GM19468 (cell line): ENCODE measurements around the gene BIRC6.
A peak's percentile ranks its signal among the peaks of the same experiment; 100 is the strongest.
"Not testable (repeated sequence)": the region's sequence is repeated elsewhere in the genome, so short reads cannot be mapped to it uniquely, and the experiment has no call there.

Source experiments
- ATAC-seq: cut with Tn5 transposase; IDR thresholded peaks from one replicate; pipeline ENCODE4 v1.9.1; 2021; ENCODE audit warnings: mild to moderate bottlenecking, moderate library complexity, moderate number of reproducible peaks; ENCODE audit not compliant: unreplicated experiment; ENCODE audit errors: extremely low read depth

Gene BIRC6

DNA sequence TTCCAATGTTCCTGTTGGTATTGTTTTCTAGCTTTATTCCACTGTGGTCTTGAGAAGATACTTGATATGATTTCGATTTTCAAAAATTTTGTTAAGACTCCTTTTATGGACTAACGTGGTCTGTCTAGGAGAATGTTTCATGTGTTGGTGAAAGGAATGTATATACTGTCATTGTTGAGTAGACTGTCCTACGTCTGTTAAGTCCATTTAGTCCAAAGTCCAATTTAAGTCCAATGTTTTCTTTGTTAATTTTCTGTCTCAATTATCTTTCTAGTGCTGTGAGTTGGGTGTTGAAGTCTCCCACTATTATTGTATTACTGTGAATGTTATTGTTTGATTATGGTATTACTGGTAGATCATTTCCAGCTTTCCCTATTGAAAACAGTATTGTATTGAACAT lies 215.2 kb downstream of the BIRC6 start:
- no peak for ATAC-seq

DNA sequence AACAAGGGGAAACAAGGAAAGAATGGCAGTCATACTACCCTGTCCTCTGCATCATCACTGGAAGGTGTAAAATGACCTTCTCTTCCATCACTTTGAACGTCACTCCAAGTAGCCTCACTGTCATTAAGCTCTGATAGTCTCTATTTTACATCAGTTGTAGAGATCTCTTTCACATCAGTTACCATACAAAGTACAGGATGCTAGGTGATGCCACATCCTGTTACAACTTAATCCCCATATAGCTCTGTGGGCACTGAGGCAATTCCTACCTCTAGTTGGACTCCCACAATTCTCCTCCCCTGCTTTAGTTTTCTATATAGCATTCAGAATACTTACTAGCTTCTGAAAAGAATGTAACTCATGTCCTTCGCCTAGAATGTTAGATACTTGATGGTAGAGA lies 215.9 kb downstream of the BIRC6 start:
- no peak for ATAC-seq

DNA sequence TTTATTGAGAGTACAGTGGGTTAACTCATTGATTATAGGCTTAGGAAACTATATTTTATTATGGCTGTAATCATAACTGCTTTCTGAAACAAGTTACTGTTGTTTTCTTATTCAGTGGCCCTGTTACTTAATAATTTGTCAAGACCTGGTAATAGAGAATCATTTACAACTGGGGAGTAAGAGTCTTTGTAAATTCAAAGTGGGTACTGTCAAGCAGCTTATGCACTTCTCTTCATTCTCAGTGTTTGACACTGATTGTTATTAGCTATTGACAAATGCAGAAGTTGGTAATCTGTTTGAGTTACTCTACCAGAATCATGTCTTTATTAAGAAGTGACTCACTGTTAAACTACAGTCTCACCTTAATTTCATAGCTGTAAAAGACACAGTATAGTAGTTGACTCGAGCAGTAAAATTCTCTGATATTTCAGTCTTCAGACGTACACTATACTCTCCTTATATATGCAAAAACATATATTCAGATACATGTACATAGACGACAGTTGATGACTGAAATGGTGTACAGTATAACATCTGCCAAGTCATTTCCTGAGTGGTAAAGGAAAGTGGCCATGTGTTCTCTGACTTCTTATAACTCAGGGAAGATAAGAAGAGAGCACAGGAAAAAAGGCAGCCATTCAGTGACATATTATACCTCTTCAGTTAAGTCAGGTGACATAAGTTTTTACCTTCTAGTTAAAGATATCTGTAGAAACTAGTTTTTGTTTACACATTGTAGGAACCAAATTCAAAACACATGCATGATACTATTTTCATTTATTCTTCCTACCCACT lies 235.0 kb downstream of the BIRC6 start:
- peak; percentile 49 for ATAC-seq

DNA sequence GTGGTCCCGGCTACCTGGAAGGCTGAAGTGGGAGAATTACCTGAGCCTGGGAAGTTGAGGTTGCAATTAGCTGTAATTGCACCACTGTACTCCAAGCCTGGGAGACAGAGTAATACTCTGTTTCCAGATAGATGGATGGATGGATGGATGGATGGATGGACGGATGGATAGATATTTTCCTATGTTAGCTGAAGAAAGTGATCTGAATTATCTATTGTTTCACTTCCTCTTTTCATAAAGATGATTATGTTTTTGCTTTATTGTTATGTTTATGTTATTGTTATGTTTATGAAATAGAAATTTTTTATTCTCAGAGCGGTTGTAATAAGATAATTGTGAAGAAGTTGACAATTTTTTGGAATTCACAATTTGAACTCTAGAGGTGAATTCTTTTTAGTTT lies 237.8 kb downstream of the BIRC6 start:
- ATAC-seq = no peak

DNA sequence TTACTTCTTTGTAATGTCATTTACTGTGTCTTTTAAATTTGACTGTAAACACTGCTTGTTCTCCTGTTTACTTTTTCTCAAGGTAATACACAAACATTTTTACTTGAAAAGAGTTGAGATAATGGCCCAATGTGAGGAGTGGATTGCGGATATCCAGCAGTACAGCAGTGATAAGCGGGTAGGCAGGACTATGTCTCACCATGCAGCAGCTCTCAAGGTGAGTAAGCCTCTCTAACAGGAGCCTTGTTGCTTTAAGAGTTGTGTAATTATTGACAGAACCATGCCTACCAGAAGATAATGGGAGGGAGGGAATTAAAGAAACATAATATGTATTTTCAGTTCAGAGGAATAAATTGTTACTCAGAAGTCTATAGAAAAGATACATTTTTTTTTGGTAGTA lies 254.5 kb downstream of the BIRC6 start:
- no peak for ATAC-seq

DNA sequence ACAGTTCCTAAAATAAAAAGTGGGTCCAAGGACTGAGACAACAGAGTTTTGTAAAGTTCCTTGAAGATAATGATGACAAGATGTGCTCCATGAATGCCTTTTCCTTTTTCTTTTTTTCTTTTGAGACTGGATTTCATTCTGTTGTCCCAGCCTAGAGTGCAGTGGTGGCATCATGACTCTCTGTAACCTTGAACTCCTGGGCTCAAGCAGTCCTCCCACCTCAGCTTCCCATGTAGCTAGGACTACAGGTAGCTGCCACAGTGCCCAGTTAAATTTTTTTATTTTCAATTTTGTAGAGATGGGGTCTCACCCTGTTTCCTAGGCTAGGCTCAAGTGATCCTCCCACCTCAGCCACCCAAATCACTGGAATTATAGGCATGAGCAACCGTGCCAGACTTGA lies 254.9 kb downstream of the BIRC6 start:
- no peak for ATAC-seq

DNA sequence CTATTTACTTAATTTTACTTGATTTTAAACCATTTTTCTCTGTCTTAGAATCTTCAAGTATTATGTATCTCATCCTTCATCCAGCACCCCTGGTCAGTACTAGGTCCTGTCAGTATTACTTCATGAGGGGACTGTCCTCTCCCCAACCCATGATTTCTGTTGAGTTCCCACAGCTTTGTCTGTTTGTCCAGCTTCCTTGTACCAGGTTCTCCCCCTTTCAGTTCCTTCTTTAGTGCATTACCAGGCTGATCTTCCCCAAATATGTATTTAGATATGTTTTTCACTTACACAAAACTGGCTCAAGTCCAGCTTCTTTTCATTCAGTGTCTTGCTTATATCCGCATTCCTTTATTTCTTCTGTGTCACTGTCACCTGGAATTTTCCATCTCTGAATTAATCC lies 257.3 kb downstream of the BIRC6 start:
- ATAC-seq = no peak

DNA sequence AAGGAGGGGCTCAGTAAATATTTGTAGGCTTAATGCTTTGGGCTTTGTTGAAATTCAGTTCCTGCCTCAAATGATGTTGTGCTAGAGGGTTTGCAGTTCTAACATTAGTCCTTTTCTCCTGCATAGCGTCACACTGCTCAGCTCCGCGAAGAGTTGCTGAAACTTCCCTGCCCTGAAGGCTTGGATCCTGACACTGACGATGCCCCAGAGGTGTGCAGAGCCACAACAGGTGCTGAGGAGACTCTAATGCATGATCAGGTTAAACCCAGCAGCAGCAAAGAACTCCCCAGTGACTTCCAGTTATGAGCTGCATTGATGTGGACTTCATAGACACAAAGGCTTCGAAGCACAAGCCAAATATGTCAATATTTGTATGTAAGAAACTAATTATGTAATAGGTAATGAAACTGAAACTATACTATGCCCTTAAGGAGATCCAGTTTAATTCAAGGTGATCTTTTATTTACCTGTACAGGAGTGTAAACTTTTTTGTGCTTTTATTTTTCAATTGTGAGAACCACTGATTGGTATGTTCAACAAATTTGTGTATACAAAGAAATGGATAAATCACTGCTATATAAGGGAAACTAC lies 260.9 kb downstream of the BIRC6 start:
- no peak for ATAC-seq

DNA sequence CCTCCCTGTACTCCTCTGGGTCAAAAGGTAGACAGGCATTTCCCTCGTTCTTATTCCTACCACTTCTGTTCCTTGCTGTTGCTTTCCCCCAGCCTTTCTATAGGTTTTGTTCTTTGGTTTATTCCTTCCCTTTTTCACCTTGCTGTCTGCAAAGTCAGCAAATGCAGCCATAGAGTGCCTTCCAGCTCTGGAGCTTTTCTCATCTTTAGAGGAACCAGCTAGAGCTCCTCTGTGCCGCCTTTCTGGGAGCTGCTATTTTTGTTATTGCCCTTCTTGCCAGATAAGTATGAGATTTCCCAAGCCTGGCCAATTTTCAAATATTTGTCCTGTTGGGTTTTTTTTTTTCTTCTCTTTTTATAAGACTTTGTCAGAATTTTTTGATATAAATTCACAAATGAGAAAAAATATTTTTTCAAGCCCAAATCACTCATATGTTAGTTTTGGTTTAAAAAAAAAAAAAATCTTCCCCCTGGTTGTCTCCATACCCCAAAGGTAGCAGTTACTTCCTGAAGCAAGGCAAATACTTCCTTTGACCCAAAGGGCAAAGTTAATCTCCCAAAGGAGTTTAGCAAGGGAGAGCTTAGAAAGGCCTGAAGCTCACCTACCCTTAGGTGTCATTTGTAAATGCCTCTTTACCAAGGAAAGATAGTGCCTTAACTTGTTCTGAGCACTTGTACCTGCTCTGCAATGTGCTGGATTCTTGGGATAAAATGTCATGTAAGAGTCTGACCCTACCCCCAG lies 265.9 kb downstream of the BIRC6 start:
- no peak for ATAC-seq

DNA sequence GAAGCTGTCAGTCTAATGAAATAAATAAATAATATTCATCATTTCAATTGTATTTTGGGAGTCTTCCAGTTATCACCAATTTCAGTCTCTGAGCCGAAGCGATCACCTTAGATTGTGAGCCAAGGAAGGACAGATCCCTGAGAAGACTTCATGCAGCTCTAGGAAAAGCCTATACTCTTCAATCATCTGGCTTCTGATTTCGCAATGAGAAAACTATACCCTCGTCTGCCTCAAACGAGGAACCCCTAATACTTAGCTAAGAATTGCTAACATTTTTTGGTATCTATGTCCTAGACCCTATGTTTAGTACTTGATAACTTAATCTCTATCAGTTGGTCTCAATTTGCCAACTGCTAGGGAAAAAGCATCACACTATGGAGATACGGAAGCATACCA lies 266.5 kb downstream of the BIRC6 start:
- ATAC-seq = no peak

DNA sequence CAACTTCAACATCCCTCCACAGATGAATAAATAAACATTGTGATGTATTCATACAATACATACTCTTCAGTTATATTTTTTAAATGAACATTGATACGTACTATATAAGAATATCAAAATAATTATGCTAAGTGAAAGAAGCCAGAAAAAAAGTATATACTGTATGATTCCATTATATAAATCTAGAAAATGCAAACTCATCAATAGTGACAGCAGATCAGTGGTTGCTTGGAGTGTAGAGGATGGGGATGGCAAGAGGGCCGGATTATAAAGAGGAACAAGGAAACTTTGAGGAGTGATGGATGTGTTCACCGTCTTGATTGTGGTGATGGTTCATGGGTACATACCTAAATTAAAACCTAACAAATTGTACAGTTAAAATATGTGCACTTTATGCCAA lies 268.0 kb downstream of the BIRC6 start:
- ATAC-seq = no peak

DNA sequence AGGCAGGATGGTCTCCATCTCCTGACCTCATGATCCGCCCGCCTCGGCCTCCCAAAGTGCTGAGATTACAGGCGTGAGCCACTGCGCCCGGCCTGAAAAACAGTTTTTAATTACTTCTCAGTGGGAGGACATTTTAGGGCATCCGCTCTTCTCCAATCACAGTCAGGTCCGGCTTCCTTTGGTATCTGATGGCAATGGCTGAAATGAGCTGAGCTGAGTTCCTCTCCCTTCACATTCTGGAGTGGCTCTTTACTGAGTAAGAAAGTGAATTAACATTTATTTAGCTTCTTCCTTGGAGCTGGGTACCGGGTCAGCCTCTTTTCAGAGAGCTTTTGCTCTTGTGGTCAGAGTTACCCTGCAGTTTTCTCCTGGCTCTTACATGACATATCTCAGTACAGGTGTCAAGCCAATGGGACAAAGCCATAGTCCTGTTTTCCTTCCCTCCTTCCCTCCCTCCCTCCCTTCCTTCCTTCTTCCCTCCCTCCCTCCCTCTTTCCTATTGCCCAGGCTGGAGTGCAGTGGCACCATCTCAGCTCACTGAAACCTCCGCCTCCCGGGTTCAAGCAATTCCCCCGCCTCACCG lies 269.9 kb downstream of the BIRC6 start:
- no peak for ATAC-seq

DNA sequence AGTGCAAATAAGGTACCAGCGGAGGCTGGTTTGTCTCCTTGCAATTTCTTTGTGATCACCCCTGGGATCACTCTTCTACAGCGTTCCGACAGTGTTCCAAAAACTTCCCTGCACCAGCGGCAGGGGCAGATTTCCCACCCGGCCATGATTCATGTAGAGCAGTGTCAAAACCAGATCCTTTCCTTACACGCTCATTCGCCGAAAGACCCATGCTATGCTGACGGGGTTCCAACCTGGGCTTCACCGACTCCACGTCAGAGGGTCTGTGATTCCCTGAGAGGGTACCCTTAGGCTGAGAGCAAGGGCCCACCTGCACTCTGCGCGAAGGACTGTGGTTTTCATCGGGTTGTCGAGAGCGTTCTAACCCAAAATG lies 270.6 kb downstream of the BIRC6 start:
- ATAC-seq = peak; percentile 4

DNA sequence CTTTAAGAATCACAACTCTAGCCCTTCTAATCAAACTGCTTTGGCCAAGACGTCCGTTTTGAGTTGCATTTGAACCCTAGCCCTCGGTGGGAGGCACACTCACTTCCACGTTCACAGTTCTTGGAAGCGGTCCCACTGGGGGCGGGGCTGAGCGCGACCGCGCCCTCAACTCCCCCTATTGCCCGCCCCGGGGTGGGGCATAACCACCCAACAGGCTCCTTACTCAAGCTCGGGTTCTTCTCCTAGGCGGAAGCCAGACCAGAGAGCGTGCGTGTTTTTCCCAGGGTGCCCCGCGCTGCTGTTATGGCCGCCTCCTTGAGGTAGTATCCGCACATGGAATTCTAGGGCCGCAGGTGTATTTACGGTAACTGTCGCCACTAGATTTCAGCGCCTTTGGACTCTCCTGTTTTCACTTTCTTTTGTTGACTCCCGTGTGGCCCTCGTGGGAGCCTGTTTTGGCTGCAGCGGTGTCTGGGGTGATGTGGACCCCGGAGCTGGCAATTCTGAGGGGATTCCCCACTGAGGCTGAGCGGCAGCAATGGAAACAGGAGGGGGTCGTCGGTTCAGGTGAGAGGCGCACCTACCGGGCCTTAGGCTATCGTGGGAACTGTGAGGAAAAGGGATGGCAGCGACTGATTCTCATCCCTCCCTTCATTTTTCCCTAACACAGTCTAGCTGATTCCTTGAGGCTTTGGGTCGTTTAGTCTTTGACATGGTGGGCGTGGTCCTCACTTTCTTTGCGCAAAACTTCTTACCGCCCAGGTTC lies 271.2 kb downstream of the BIRC6 start, which contains the start of gene TTC27:
TTC27 (plus strand) TSS at position 237 of the 766 bp plus-strand sequence; CDS start at position 480, 243 bp downstream.
- peak; percentile 99 for ATAC-seq

DNA sequence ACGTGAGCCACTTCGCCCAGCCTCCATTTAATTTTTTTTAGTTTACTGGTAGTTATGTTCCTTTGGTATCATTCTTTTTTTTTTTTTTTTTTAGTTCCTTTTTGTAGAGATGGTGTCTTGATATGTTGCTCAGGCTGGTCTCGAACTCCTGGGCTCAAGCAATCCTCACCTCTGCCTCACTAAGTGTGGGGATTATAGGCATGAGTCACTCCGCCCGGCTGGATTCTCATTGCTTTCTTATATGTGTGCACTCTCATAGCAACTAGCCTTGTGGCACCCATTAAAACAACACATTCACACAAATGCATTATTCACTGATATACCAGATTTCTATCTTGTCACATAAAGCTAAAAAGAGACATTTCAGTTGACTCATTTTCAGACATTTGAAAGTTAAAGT lies 275.3 kb downstream of the BIRC6 start:
- ATAC-seq = no peak

DNA sequence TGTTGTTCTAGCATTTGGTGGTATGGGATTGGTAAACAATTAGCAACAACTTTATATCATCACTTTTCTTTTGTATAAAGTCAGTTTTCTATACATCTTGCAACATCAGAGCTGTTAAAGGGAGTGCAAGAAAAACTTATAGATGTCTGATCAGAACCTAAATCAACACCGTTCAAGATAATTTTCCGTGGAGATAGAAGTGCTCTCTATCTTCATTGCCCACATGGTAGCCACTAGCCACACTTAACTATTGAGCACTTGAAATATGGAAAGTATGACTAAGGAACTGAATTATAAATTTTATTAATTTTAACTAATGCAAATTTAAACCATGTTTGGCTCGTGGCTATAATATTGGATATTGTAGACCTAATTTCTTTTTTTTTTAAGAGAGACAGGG lies 276.2 kb downstream of the BIRC6 start:
- ATAC-seq = no peak

DNA sequence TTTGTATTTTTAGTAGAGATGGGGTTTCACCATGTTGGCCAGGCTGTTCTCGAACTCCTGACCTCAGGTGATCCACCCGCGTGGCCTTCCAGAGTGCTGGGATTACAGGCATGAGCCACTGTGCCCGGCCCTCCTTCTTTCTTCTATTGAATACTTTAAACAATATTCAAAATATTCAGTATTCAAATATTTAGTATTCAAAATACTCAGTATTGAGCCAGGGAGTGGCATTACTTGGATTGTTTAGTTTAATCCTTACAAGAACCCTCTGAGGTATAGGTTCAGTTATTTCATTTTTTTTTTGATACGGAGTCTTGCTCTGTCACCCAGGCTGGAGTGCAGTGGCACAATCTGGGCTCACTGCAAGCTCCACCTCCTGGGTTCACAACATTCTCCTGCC lies 281.7 kb downstream of the BIRC6 start:
- ATAC-seq = not testable (repeated sequence)

DNA sequence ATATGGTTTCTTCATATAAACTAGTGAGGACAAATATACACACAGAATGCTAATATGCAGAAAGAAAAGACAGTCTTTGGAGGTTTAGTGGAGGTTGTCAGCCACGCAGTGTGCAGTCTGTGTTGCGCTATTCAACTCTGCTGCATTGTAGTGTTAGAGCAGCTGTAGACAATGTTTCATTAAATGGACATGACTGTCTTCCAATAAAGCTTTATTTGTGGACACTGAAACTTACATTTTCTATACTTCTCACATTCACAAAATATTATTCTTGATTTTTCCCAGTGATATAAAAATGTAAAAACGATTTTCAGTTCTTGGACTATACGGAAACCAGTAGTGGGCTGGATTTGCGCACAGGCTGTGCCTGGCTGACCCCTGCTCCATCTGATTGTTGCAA lies 284.4 kb downstream of the BIRC6 start:
- ATAC-seq = no peak

DNA sequence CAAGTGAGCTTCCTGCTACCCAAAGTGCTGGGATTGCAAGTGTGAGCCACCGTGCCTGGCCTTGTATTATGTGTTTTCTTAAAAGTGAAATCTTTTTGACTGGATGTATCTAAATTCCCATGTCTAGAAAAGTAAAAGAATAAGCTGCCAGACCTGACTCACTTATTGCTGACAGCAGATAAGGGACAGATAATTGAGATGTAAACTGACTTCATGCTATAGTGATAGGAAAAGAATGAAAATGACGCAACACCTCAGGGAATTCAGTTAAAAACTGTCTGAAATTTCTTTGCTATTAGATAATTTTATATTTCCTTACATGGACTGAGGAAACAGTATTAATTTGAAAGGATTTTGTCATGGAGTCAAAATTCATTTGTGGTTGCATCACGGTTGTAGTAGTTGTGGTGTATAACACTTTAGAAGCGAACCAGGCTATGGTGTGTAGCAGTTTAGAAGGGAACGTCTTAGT lies 290.4 kb downstream of the BIRC6 start:
- ATAC-seq = no peak

DNA sequence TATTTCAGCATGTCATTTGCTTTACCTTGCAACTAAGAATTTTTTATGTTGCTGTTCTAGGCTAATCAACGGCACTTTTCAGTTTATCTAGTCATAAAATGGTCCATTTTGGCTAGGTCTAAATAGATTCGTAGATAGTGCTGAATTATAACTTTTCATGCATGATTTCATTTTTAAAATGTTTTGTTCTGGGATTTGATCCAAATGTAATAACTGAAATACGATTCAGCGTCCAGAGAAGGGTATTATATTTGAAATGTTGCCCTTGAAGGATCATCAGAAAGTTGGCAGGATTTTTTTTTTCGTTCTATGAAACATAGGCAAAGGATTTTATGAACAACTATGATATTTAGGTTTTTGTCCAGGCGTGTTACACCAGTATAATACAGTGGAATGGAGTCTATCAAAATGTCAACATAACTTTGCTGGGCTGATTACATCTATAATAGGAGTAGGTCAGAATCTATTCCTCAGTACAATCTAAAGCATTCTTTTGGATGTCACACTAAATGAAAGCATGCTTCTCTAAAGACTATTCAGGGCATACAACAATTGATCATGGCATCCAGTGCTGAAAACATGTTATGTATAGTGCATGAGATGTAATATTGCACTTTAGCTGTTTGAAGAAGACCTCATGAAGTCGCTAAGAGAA lies 295.9 kb downstream of the BIRC6 start:
- no peak for ATAC-seq
